Rectal smooth muscle tissue (tissue), 1 donor: ENCODE results near the gene SRD5A1.
"Not testable (repeated sequence)": the region's sequence is repeated elsewhere in the genome, so short reads cannot be mapped to it uniquely, and the experiment has no call there.

Experiments
- H3K27ac ChIP-seq: one replicate; pipeline ENCODE4 v1.7.0; 2013; ENCODE audit warnings: low read depth, low read length, inconsistent platforms
- H3K27me3 ChIP-seq: one replicate; pipeline ENCODE4 v1.7.0; 2013; ENCODE audit warnings: low read length; ENCODE audit not compliant: control insufficient read depth, insufficient read depth
- H3K36me3 ChIP-seq: one replicate; pipeline ENCODE4 v1.7.0; 2013; ENCODE audit warnings: low read length; ENCODE audit not compliant: control insufficient read depth, insufficient read depth
- H3K4me1 ChIP-seq: one replicate; pipeline ENCODE4 v1.7.0; 2013; ENCODE audit warnings: low read length; ENCODE audit not compliant: control insufficient read depth, insufficient read depth
- H3K4me3 ChIP-seq: one replicate; pipeline ENCODE4 v1.7.0; 2013; ENCODE audit warnings: low read length
- H3K9ac ChIP-seq: one replicate; pipeline ENCODE4 v1.7.0; 2013; ENCODE audit warnings: low read length

The SRD5A1 gene

DNA sequence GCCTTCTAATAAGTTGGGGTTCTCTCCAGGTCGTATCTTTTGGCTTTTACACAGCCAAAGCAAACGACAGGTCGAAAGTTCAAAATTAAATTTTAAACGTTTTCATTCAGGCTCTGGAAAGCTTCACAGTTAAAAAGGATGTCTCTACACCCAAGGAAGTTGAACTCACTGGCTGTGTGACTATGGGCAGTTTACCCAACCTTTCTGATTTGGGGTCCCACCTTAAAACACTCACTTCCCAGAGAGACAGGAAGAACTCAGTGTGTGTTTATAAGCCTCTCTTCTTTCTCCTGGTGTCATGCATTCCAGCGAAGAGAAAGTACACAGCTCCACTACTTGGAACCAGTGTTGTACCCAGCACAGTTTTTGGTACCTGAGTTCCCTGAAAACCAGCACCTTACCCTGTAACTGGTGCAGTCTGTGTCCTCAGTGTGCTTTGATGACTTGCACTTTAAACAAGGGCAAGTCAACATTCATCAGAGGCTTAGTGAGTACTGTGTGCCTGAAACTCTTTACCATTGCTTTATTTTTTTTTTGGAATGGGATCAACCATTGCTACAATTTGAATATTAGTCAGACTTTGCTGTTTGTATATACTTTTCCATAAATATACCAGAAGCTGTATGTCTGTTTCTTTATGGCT lies 1.7 kb downstream of the SRD5A1 start:
- no peak overlapping the region for H3K9ac ChIP-seq
- no peaks in the 10 kb centered on the region for H3K27me3 ChIP-seq
- peaks cover 10% of the 10 kb centered on the region for H3K4me1 ChIP-seq
- H3K4me3 ChIP-seq: no peak overlapping the region
- H3K36me3 ChIP-seq: peaks cover 3% of the 10 kb centered on the region
- no peak overlapping the region for H3K27ac ChIP-seq

GRCh38 chr5:6636293-6636692 lies 3.1 kb downstream of the SRD5A1 start:
- Histone ChIP-seq H3K9ac (no peak overlapping the region), H3K27me3 (no peaks in the 10 kb centered on the region), H3K4me1 (peaks cover 10% of the 10 kb centered on the region), H3K36me3 (no peaks in the 10 kb centered on the region), H3K27ac (no peak overlapping the region), H3K4me3 (no peak overlapping the region)

DNA sequence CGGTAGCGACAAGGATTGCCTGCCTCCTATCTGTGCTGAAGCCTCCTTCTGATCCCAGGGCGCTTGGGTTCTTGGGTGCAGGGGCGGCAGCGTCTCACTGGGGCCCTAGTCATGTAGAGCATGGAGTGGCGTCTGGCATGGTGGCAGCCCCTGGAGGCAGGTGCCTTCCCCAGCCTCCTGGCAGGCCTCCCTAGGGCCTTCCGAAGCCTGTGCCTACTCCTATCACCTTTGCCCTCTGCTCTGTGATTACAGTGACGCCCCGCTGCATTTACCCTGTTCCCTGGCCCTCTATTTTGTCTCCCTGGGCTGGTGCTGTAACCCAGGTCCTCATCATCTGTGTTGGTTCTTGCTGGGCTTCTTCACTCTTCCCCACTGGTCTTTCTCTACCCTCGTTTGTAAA lies 3.8 kb downstream of the SRD5A1 start:
- Histone ChIP-seq H3K4me1 (peaks cover 4% of the 10 kb centered on the region), H3K36me3 (no peaks in the 10 kb centered on the region), H3K27ac (no peak overlapping the region), H3K4me3 (no peak overlapping the region), H3K9ac (no peak overlapping the region), H3K27me3 (no peaks in the 10 kb centered on the region)

GRCh38 chr5:6637590-6637989 lies 4.3 kb downstream of the SRD5A1 start:
- H3K27me3 ChIP-seq: no peaks in the 10 kb centered on the region
- no peak overlapping the region for H3K4me3 ChIP-seq
- no peaks in the 10 kb centered on the region for H3K36me3 ChIP-seq
- no peak overlapping the region for H3K9ac ChIP-seq
- H3K27ac ChIP-seq: no peak overlapping the region
- no peaks in the 10 kb centered on the region for H3K4me1 ChIP-seq

- Histone ChIP-seq H3K4me3 (no peak overlapping the region), H3K9ac (no peak overlapping the region), H3K36me3 (no peaks in the 10 kb centered on the region), H3K27ac (no peak overlapping the region), H3K4me1 (no peaks in the 10 kb centered on the region), H3K27me3 (no peaks in the 10 kb centered on the region)
These were observed 5.0 kb downstream of the SRD5A1 start for GRCh38 chr5:6638236-6638635.

GRCh38 chr5:6642655-6643054 lies 9.4 kb downstream of the SRD5A1 start:
- H3K27ac ChIP-seq: no peak overlapping the region
- no peak overlapping the region for H3K4me3 ChIP-seq
- H3K36me3 ChIP-seq: no peaks in the 10 kb centered on the region
- no peaks in the 10 kb centered on the region for H3K27me3 ChIP-seq
- no peak overlapping the region for H3K9ac ChIP-seq
- no peaks in the 10 kb centered on the region for H3K4me1 ChIP-seq

GRCh38 chr5:6644794-6645241 lies 11.6 kb downstream of the SRD5A1 start:
- no peaks in the 10 kb centered on the region for H3K36me3 ChIP-seq
- H3K27me3 ChIP-seq: no peaks in the 10 kb centered on the region
- no peaks in the 10 kb centered on the region for H3K4me1 ChIP-seq
- no peak overlapping the region for H3K27ac ChIP-seq
- no peak overlapping the region for H3K4me3 ChIP-seq
- H3K9ac ChIP-seq: no peak overlapping the region

- H3K27ac ChIP-seq, H3K4me1 ChIP-seq, H3K4me3 ChIP-seq, H3K9ac ChIP-seq, H3K36me3 ChIP-seq, H3K27me3 ChIP-seq: not testable (repeated sequence)
These were observed 12.5 kb downstream of the SRD5A1 start for GRCh38 chr5:6645571-6646362.

- no peaks in the 10 kb centered on the region for H3K36me3 ChIP-seq
- H3K9ac ChIP-seq: no peak overlapping the region
- no peak overlapping the region for H3K27ac ChIP-seq
- H3K4me3 ChIP-seq: no peak overlapping the region
- H3K4me1 ChIP-seq: no peaks in the 10 kb centered on the region
- no peaks in the 10 kb centered on the region for H3K27me3 ChIP-seq
These were observed 15.9 kb downstream of the SRD5A1 start for GRCh38 chr5:6649186-6649585.

DNA sequence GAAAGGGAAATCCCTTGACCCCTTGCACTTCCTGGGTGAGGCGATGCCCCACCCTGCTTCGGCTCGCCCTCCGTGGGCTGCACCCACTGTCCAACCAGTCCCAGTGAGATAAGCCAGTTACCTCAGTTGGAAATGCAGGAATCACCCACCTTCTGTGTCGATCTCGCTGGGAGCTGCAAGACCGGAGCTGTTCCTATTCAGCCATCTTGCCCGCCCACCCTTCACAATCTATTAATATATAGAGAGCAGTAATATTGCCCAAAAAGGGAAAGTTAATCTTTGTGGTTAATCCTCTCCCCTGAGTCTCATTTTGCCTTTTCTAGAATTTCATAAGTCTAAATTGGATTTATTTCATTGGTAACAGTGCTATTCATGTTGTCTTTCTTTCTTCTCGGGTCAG lies 16.4 kb downstream of the SRD5A1 start:
- Histone ChIP-seq H3K27ac (no peak overlapping the region), H3K36me3 (no peaks in the 10 kb centered on the region), H3K27me3 (no peaks in the 10 kb centered on the region), H3K9ac (no peak overlapping the region), H3K4me3 (no peak overlapping the region), H3K4me1 (no peaks in the 10 kb centered on the region)

- Histone ChIP-seq H3K27ac (no peak overlapping the region), H3K27me3 (no peaks in the 10 kb centered on the region), H3K4me1 (no peaks in the 10 kb centered on the region), H3K9ac (no peak overlapping the region), H3K36me3 (peaks cover 6% of the 10 kb centered on the region), H3K4me3 (no peak overlapping the region)
These were observed 18.8 kb downstream of the SRD5A1 start for GRCh38 chr5:6652025-6652424.

DNA sequence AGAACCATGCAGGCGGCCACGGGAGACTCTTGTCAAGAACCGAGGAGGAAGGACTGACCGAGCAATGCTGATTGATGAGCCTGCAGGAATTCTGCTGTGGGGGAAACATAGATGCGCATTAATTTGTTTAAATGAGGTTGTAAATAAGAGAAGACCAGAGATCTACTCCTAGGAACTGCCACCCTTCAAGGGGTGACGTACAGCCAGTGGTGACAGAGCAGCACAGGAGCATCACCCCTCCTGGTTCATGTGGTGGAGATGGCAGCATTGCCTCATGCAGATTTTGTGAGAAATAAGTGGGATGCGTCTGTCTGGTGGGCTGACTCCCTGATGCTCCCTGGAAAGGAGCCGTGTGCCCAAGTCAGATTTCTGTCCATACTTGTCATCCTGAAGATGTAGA lies 22.2 kb downstream of the SRD5A1 start:
- H3K4me3 ChIP-seq: no peak overlapping the region
- H3K4me1 ChIP-seq: no peaks in the 10 kb centered on the region
- no peak overlapping the region for H3K9ac ChIP-seq
- H3K27ac ChIP-seq: no peak overlapping the region
- H3K27me3 ChIP-seq: no peaks in the 10 kb centered on the region
- peaks cover 16% of the 10 kb centered on the region for H3K36me3 ChIP-seq

DNA sequence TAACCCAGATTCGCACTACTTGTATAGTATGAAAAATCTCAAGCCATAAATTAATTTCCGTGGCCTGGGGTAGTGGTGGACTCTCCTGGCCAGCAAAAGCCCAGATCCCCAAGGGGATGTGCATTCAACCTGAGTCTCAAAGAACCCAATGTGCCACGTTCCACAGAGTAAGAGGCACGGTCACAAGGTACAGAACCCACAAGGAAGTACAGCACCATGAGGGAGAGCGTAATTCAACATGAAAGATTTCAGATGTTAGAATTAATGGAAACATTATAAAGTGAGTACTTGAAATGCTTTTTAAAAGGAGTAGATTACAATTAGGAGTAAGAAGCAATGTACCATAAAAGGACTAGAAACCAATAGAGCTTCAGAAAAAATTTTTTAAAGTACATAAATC lies 23.4 kb downstream of the SRD5A1 start:
- H3K36me3 ChIP-seq: peaks cover 16% of the 10 kb centered on the region
- no peaks in the 10 kb centered on the region for H3K4me1 ChIP-seq
- no peak overlapping the region for H3K4me3 ChIP-seq
- no peak overlapping the region for H3K27ac ChIP-seq
- H3K27me3 ChIP-seq: no peaks in the 10 kb centered on the region
- H3K9ac ChIP-seq: no peak overlapping the region
